K562 (cell line): ENCODE data around the gene PPP1R15A. TPM values are rescaled to one million over a fixed set of nuclear protein-coding genes. Genes with fewer than 3 reads are reported as not detected.
A peak's percentile ranks its signal among the peaks of the same experiment; 100 is the strongest.

ENCODE experiments used
- BCL6 ChIP-seq: fragments of 250-450 bp; sonication (Bioruptor Pico); IDR thresholded peaks from 2 replicates; pipeline ENCODE4 v1.4.0; 2020
- CBX5 ChIP-seq: IDR thresholded peaks from 2 replicates; pipeline ENCODE4 v1.6.1; 2014; ENCODE audit warnings: low read depth, borderline replicate concordance
- CXXC5 ChIP-seq: fragments of 250-450 bp; sonication (Bioruptor Pico); IDR thresholded peaks from 2 replicates; pipeline ENCODE4 v1.8.0; 2022; ENCODE audit warnings: inconsistent platforms, mild to moderate bottlenecking, moderate library complexity
- EP400 ChIP-seq: fragments of 450-650 bp; IDR thresholded peaks from 2 replicates; pipeline ENCODE4 v1.6.1; 2017; ENCODE audit warnings: antibody characterized with exemption, mild to moderate bottlenecking, moderate library complexity
- HDAC1 ChIP-seq, 2 experiments: fragments of 450-650 bp; IDR thresholded peaks; 2 replicates each; pipeline ENCODE4 v1.6.1; 2016 to 2017; ENCODE audit warnings: inconsistent platforms in 1 of 2, mild to moderate bottlenecking in 1 of 2, moderate library complexity in 1 of 2
- JUND ChIP-seq, 2 experiments: IDR thresholded peaks; 2 replicates in 1 of 2; 3 replicates in 1 of 2; pipeline ENCODE4 v1.6.1; 2011; ENCODE audit warnings: borderline replicate concordance in 2 of 2, low read depth in 2 of 2, low read length in 2 of 2, improper control_type of control experiment in 1 of 2, missing biosample characterization in 1 of 2, missing genetic modification characterization in 1 of 2, missing genetic modification reagents in 1 of 2
- MAFG ChIP-seq: fragments of 450-650 bp; conservative IDR thresholded peaks from 2 replicates; pipeline ENCODE4 v1.6.1; 2016; ENCODE audit warnings: missing genetic modification characterization, missing compliant biosample characterization
- MEIS2 ChIP-seq: fragments of 450-650 bp; IDR thresholded peaks from 2 replicates; pipeline ENCODE4 v1.6.1; 2014; ENCODE audit warnings: mild to moderate bottlenecking; ENCODE audit not compliant: partially characterized antibody
- RBM17 ChIP-seq: fragments of 200-400 bp; formaldehyde crosslinking; IDR thresholded peaks from 2 replicates; pipeline ENCODE4 v1.6.1; 2017; ENCODE audit warnings: low read depth, mild to moderate bottlenecking, low read length, borderline replicate concordance
- RNF2 ChIP-seq: sonication (generic); IDR thresholded peaks from 2 replicates; pipeline ENCODE4 v1.6.1; 2016
- SPI1 ChIP-seq: IDR thresholded peaks from 2 replicates; pipeline ENCODE4 v1.6.1; 2011; ENCODE audit warnings: low read depth, low read length, control low read depth, borderline replicate concordance
- ZNF140 ChIP-seq: fragments of 250-450 bp; sonication (Bioruptor Pico); IDR thresholded peaks from 2 replicates; pipeline ENCODE4 v1.8.0; 2021; ENCODE audit warnings: moderate library complexity, mild to moderate bottlenecking, inconsistent platforms
- ZNF143 ChIP-seq: sonication (generic); formaldehyde crosslinking; IDR thresholded peaks from 2 replicates; pipeline ENCODE4 v1.9.0; 2022; ENCODE audit warnings: mild to moderate bottlenecking, missing genetic modification reagents
- polyA plus RNA-seq, 8 experiments: library from polyadenylated mRNA; depleted of rRNA in 4 of 8; stranded (reverse) in 5 of 8; unstranded in 3 of 8; fragments of >200 nt; fragmentation: Nextera tagmentation in 2 of 8; fragmentation: Illumina TruSeq in 1 of 8; extraction: Ambion mirVana in 2 of 8; extraction: Trizol in 1 of 8; gene quantifications; 2 replicates each; pipeline versions ENCODE4 v1.2.1 to v1.2.3, GENCODE V29; 2011 to 2014; ENCODE audit warnings: inconsistent platforms in 1 of 8, missing spikeins in 1 of 8
- total RNA-seq, 7 experiments: library from RNA; depleted of rRNA in 6 of 7; stranded (reverse); fragments of >200 nt in 6 of 7; fragmentation: Illumina TruSeq in 2 of 7; extraction: Trizol in 2 of 7; gene quantifications; 2 replicates each; pipeline versions ENCODE4 v1.2.1 to v1.2.3, GENCODE V29; 2011 to 2021; ENCODE audit warnings: low replicate concordance in 1 of 7
- TF ChIP-seq, protein P1 (sequence below): fragments of 450-650 bp; formaldehyde crosslinking; IDR thresholded peaks from 2 replicates; pipeline ENCODE4 v1.4.0; 2020; ENCODE audit warnings: mild to moderate bottlenecking, mixed read lengths
- TF ChIP-seq, protein P2 (sequence below): IDR thresholded peaks from 2 replicates; pipeline ENCODE4 v1.6.1; 2011; ENCODE audit warnings: borderline replicate concordance, low read depth, mild to moderate bottlenecking, moderate library complexity, low read length; ENCODE audit not compliant: insufficient read depth, poor library complexity, severe bottlenecking
- TF ChIP-seq, protein P3 (sequence below), 2 experiments: fragments of 450-650 bp; conservative IDR thresholded peaks; 2 replicates each; pipeline ENCODE4 v1.6.1; 2017; ENCODE audit warnings: mild to moderate bottlenecking in 2 of 2, moderate library complexity in 2 of 2
- TF ChIP-seq, protein P4 (sequence below): fragments of 450-650 bp; conservative IDR thresholded peaks from 2 replicates; pipeline ENCODE4 v1.6.1; 2016; ENCODE audit warnings: missing genetic modification characterization, low read depth, mild to moderate bottlenecking, missing compliant biosample characterization, moderate library complexity
- TF ChIP-seq, protein P5 (sequence below): fragments of 200-800 bp; sonication (Bioruptor generic); IDR thresholded peaks from 2 replicates; pipeline ENCODE4 v1.6.1; 2017; ENCODE audit warnings: missing genetic modification characterization, missing compliant biosample characterization
- TF ChIP-seq, protein P6 (sequence below): sonication (generic); formaldehyde crosslinking; IDR thresholded peaks from 2 replicates; pipeline ENCODE4 v1.9.0; 2022; ENCODE audit warnings: mild to moderate bottlenecking, missing genetic modification reagents

Gene PPP1R15A
- total and polyA plus RNA-seq, 9 of the 15 experiments (the other 6 are each of a cell fraction or from before 2014, with no cell fraction given) = 0.42 to 73.7 (median 44.0) TPM

DNA sequence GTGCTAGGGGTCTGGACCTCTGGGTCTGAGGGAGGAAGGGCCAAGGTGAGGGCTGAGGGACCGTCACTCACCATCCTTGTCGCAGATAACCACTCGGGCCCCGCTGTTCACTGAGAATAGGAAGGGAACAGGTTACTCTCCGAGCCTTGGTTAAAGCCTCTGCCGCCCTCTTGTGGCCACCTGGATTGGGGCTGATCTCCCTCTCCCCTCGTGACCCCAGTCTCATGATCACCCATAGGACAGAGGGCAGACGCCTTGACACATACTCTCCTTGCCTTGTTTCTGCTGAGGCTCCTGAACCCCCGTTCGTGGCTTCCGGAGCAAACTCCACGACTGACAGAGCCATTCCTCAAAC is 36.5 kb upstream of the PPP1R15A start (continued):
- TF ChIP-seq, protein P1, sequence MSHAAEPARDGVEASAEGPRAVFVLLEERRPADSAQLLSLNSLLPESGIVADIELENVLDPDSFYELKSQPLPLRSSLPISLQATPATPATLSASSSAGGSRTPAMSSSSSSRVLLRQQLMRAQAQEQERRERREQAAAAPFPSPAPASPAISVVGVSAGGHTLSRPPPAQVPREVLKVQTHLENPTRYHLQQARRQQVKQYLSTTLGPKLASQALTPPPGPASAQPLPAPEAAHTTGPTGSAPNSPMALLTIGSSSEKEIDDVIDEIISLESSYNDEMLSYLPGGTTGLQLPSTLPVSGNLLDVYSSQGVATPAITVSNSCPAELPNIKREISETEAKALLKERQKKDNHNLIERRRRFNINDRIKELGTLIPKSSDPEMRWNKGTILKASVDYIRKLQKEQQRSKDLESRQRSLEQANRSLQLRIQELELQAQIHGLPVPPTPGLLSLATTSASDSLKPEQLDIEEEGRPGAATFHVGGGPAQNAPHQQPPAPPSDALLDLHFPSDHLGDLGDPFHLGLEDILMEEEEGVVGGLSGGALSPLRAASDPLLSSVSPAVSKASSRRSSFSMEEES = peak; percentile 86
- TF ChIP-seq CXXC5 (peak; percentile 64), RNF2 (no peak), ZNF143 (CRISPR knock-in tag) (peak; percentile 54; the same call in 1 of the 2 replicates), MAFG (tag) (no peak), RBM17 (no peak), MEIS2 (peak; percentile 71), HDAC1 (IDR thresholded peaks at IDR 0.05) (no peak), BCL6 (CRISPR knock-in tag) (no peak), EP400 (peak; percentile 59), JUND (IDR thresholded peaks at IDR 0.05; ENCODE audit: borderline replicate concordance, low read depth, low read length) (peak; percentile 79), JUND (tag; IDR thresholded peaks at IDR 0.05; ENCODE audit: borderline replicate concordance, low read depth, low read length) (peak; percentile 21; the same call in 1 of the 3 replicates), ZNF140 (no peak), SPI1 (peak; percentile 46; the same call in 1 of the 2 replicates), CBX5 (peak; percentile 37; the same call in 1 of the 2 replicates)
- TF ChIP-seq, protein P2, sequence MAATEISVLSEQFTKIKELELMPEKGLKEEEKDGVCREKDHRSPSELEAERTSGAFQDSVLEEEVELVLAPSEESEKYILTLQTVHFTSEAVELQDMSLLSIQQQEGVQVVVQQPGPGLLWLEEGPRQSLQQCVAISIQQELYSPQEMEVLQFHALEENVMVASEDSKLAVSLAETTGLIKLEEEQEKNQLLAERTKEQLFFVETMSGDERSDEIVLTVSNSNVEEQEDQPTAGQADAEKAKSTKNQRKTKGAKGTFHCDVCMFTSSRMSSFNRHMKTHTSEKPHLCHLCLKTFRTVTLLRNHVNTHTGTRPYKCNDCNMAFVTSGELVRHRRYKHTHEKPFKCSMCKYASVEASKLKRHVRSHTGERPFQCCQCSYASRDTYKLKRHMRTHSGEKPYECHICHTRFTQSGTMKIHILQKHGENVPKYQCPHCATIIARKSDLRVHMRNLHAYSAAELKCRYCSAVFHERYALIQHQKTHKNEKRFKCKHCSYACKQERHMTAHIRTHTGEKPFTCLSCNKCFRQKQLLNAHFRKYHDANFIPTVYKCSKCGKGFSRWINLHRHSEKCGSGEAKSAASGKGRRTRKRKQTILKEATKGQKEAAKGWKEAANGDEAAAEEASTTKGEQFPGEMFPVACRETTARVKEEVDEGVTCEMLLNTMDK = peak; percentile 43
- TF ChIP-seq, protein P3, sequence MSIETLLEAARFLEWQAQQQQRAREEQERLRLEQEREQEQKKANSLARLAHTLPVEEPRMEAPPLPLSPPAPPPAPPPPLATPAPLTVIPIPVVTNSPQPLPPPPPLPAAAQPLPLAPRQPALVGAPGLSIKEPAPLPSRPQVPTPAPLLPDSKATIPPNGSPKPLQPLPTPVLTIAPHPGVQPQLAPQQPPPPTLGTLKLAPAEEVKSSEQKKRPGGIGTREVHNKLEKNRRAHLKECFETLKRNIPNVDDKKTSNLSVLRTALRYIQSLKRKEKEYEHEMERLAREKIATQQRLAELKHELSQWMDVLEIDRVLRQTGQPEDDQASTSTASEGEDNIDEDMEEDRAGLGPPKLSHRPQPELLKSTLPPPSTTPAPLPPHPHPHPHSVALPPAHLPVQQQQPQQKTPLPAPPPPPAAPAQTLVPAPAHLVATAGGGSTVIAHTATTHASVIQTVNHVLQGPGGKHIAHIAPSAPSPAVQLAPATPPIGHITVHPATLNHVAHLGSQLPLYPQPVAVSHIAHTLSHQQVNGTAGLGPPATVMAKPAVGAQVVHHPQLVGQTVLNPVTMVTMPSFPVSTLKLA (conservative IDR thresholded peaks at IDR 0.05) = peak in 1 of 2 experiments; percentile 47; a peak in 2 of 4 replicates
- TF ChIP-seq, protein P4, sequence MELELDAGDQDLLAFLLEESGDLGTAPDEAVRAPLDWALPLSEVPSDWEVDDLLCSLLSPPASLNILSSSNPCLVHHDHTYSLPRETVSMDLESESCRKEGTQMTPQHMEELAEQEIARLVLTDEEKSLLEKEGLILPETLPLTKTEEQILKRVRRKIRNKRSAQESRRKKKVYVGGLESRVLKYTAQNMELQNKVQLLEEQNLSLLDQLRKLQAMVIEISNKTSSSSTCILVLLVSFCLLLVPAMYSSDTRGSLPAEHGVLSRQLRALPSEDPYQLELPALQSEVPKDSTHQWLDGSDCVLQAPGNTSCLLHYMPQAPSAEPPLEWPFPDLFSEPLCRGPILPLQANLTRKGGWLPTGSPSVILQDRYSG (tag) = 0 out of 2 replicates have a peak, but pooled peaks have one; percentile 51
- TF ChIP-seq, protein P5, sequence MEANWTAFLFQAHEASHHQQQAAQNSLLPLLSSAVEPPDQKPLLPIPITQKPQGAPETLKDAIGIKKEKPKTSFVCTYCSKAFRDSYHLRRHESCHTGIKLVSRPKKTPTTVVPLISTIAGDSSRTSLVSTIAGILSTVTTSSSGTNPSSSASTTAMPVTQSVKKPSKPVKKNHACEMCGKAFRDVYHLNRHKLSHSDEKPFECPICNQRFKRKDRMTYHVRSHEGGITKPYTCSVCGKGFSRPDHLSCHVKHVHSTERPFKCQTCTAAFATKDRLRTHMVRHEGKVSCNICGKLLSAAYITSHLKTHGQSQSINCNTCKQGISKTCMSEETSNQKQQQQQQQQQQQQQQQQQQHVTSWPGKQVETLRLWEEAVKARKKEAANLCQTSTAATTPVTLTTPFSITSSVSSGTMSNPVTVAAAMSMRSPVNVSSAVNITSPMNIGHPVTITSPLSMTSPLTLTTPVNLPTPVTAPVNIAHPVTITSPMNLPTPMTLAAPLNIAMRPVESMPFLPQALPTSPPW = peak; percentile 49
- TF ChIP-seq, protein P6, sequence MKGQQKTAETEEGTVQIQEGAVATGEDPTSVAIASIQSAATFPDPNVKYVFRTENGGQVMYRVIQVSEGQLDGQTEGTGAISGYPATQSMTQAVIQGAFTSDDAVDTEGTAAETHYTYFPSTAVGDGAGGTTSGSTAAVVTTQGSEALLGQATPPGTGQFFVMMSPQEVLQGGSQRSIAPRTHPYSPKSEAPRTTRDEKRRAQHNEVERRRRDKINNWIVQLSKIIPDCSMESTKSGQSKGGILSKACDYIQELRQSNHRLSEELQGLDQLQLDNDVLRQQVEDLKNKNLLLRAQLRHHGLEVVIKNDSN (CRISPR knock-in tag) = peak; percentile 93
